ENCODE results near the gene FAM181A.
A peak's percentile ranks its signal among the peaks of the same experiment; 100 is the strongest.

Gene FAM181A

GRCh38 chr14:93950948-93951634 lies 23.9 kb downstream of the FAM181A start:
- DNase-seq (ENCODE audit: low read depth in 2 of 2), result no peak

DNA sequence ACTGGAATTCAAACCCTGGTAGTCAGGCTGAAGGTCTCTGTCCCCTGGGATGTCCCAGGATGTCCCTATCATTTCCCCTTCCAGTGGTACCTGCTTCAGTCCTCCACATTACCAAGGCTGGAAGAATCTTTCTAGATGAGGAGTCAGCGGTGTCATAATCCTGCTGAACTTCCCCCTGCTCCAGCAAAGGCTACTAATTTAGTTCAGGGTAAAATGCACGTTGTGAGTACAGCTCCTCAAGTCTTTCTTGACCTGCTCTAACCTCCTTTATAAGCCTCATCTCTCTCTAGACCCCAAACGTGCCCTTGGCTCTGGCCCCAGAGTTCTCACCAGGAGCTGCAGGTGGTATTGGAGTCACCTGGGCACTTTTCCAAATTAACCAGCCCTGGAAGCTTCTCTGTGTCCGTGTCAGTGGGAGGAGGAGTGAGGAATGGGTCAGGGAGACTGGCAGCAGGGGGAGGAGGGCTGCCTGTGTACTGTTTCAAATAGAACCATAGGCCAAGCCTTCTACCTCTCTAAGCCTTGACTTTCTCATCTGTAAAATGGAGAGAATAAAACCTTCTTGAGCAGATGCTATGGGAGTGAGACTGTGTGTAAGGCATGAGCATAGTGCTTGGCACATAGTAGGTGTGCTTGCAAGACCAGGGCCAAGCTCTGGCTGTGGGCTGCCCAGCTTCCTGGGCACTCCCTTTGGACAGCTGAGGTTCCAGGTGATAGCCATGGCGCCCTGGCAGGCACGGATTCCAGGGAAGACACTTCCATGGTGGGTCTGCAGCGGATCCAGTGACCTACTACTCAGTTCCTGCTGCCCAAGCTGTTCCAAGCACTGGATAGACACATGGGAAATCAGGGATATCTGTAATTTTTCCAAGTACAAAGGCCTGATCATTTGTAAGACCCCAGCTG lies 24.7 kb downstream of the FAM181A start:
- DNase-seq (ENCODE audit: low read depth in 2 of 2), result no peak

- no peak for DNase-seq (ENCODE audit: low read depth in 2 of 2)
These were observed 25.7 kb downstream of the FAM181A start for GRCh38 chr14:93952829-93953228.

DNA sequence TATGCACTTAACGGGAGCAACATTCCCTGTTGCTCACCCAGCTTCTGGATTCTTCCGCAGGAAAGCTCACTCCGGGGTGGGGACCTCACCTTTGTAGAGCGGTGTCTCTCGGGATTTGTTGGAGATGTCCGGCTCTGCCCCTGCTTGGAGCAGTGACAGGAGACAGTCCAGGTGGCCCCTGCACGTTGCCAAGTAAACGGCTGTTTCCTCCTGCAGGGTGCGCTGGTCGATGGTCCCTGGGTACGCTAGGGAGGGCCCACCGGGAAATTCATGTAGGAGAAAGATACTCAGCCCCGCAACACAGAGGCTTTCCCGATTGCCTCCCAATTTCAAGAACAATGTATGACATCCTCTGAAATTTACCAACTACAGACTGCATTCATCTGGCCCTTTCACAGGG lies 26.1 kb downstream of the FAM181A start:
- no peak for DNase-seq (ENCODE audit: low read depth in 2 of 2)

- no peak for DNase-seq (ENCODE audit: low read depth in 2 of 2)
These were observed 26.8 kb downstream of the FAM181A start for GRCh38 chr14:93953739-93954515.

- DNase-seq (ENCODE audit: low read depth in 2 of 2), result no peak
These were observed 27.3 kb downstream of the FAM181A start for GRCh38 chr14:93954516-93954830.

- no peak for DNase-seq (ENCODE audit: low read depth in 2 of 2)
These were observed 28.0 kb downstream of the FAM181A start for GRCh38 chr14:93954900-93955849.

DNA sequence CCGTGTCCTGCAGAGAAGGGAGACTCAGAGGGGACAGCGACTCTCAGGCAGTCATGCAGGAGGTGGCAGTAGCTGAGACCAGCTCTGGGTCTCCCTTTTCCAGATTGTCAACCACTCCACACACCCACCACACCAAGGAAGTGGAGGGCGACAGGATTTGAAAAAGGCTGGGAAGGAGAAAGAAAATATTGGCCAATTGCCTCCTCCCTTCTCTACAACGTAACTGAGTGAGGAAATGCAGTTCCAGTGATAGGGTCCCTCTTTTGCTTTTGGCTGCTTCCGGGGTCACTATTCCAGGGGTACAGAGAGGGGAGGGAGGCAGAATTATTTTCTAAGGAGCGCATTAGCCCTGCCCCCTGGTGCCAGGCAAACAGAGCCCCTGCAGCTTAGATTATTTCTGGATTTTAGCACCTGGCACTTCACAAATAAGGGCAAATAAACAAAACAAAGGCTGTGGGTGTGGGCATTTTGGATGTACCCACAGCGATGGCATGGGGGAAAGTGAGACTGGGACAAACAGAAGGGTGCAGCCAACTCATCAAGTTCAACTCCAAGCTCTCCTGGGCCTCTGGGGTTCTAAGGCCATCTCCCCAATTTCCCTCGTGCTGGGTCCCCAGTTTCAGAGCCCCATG lies 28.8 kb downstream of the FAM181A start:
- no peak for DNase-seq (ENCODE audit: low read depth in 2 of 2)

- DNase-seq (ENCODE audit: low read depth in 2 of 2), result no peak
These were observed 29.6 kb downstream of the FAM181A start for GRCh38 chr14:93956514-93957332.

DNA sequence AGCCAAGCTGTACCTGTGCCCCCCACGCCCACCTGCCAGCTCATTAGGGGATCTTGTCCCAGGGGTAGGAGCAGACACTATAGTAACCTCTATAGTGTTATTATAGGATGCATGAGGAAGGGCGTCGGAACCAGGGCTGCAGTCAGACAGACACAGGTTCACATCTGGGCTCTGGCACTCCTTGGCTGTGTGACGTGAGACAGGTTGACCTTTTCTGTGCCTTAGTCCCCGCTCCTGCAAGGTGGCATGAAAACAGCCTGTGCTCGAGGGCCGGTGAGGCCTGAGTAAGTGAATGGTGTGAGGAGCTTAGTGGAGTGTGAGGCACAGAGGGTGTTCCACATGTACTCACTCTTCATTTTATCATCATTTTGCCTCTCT lies 30.2 kb downstream of the FAM181A start:
- no peak for DNase-seq (ENCODE audit: low read depth in 2 of 2)

DNA sequence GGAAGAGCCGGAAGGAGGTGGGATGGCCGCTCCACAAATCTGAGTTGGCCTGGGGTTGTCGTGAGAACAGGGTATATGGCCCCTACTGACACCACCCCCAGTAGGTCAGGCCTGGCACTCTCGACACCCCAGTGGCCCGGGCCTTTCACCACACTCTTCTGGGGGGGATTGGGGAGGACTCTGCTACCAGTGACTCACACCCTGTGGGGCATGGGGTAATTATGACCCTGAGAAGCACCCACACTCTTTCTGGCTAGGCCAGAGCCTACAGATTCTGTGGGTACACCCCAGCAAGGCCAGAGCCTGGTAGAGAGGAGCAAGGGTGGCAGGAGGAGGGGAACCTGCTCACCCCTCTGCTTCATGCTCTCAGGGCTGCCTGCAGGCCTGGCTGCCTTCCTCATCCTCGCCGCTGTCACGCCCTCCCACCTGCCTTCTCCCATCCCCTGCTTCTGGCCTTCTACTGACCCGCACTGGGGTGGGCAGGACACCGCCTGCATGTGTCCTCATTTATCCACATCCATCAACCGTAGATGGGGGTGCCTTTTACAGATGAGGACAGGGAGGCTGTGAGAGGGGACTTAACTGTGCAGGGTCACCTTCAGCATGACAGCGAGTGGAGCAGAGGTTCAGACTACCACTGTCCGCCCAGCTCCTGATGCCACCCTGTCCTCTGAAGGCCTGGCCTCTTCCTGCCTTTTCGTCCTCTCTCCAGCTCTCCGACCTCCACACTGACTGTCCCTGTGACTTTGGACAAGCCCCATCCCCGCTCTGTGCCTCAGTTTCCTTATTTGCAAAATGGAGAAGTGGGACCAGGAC lies 30.8 kb downstream of the FAM181A start:
- no peak for DNase-seq (ENCODE audit: low read depth in 2 of 2)

DNA sequence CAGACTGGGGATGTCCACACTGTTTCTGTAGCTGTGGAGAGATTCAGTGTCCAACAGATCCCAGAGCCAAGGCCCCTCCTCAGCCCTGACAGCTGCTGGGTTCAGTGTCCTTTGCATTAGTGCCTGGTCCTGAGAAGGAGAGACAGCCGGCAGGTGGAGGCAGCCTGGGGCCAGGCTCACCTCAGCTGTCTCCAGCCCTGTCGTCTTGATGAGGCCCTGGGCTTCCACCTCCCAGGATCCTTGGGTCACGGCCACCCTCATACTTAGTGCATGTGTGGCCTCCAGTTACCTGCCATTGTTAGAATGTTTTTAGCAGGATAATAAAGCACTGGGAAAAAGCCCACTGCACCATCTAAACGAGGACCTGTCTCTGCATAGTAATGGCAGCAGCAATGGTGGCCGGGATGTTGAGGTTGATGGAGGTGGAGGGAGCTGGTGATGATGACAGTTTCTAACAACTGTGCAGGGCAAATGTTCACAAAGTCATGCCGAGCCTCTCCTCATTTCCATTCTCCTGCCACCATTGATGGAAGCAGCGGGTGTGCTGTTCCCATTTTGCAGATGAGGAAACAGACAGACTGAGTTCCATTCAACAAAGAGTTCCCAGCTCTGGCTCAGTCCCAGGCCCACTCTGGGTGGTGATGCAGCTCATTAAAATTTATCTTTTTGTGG lies 31.6 kb downstream of the FAM181A start:
- DNase-seq (ENCODE audit: low read depth in 2 of 2), result no peak

GRCh38 chr14:93959239-93960107 lies 32.3 kb downstream of the FAM181A start:
- peak; percentile 83 to 89 for DNase-seq (ENCODE audit: low read depth in 2 of 2)

GRCh38 chr14:93960108-93960475 lies 32.9 kb downstream of the FAM181A start:
- DNase-seq (ENCODE audit: low read depth in 2 of 2), result no peak

DNA sequence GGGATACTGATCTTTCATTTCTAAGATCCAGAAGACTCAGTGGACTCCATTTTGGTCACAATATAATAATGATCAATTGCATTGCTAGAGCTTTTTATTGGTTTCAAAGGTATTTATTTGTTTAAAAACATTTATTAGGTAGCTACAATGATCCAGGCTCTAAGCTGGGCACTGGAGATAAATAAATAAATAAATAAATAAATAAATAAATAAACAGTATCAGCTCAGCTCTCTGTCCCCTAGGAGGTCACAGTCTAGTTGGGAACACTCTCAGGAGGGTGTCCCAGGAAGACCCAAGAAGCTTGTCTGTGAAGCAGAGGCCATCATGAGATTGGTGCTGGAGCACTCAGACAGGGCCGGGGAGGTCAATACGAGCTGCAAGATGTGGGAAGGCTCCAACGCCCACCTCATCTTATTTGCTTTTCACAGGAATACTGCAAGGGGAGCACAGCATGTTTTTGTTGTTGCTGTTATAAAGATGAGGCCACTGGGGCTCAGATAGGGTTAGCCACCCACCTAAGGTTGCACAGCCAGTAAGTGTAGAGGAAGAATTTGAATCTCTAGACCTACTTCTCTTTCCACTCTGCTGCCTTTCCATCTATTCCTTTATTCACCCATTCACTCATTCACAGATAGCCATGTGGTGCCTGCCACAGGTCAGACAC lies 33.8 kb downstream of the FAM181A start:
- DNase-seq (ENCODE audit: low read depth in 2 of 2), result no peak

GRCh38 chr14:93961620-93962019 lies 34.5 kb downstream of the FAM181A start:
- DNase-seq (ENCODE audit: low read depth in 2 of 2), result no peak
